K562 treated with DMSO at 1 percent for 48 hours (cell line): ENCODE results near the gene APOC4. TPM values are rescaled to one million over a fixed set of nuclear protein-coding genes. Genes with fewer than 3 reads are reported as not detected.

Source experiments
- total RNA-seq: library from RNA; unstranded; fragments of 300-600 nt; gene quantifications from 2 replicates; pipeline ENCODE4 v1.2.3, GENCODE V29; 2022; ENCODE audit warnings: low replicate concordance; ENCODE audit errors: extremely low read depth

The APOC4 gene
- not detected in 2 replicates for total RNA-seq

GRCh38 chr19:44942067-44942571 lies at the start of gene APOC4:
Gene APOC4 (plus strand): TSS chr19:44942237. CDS start chr19:44942278, 41 bp downstream.

GRCh38 chr19:44905437-44906160 lies 36.4 kb upstream of the APOC4 start, which contains the start of gene APOE:
Gene APOE (plus strand): TSS chr19:44905796. CDS start chr19:44906625, 829 bp downstream.

GRCh38 chr19:44914433-44915206 lies 27.4 kb upstream of the APOC4 start, which contains the start of gene APOC1:
Gene APOC1 (plus strand): TSS chr19:44914608. CDS start chr19:44914892, 284 bp downstream.

DNA sequence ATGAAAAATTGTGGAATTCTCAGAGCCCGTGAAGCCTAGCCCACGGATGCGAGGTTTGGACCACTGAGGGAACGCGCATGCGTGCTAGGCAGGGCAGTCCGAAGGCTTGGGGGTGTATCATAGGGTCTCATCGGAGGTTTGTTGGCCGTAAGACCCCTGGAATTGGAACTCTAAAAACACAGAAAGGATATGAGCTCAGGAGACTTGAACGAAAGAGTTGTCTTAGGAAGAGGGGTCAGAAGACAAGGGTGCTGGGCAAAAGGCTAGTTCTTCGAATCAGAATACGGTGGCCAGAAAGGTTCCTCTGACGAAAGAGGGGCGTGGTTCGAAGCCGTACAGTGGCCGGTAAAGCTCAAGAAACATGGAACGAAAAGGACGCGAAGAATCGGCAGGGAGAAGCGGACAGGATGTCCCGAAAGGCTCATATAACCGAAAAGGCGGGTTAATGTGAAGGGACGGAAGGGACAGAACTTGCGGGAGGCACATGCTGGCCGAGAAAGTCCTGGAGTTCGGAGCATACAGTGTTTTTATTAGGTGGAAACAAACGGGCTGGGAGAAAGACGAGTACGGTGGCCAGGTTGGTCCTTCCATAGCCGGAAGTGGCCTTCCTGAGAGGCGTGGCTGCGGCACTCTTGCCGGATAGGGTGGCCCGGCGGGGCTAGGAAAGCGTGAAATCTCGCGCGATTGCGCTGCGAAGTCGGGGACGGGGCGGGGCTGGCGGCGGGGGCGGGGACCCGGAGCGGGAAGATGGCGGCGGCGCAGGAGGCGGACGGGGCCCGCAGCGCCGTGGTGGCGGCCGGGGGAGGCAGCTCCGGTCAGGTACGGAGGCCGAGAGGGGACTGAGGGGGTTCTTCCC lies 12.8 kb downstream of the APOC4 start, which contains the start of gene CLPTM1:
Gene CLPTM1, plus strand, starts transcription at position 732 of the 856 bp plus-strand sequence. Its CDS starts 16 bp downstream, at position 748.

Other genes starting within 250 kb of the APOC4 start
- gene CEACAM16, start 243.1 kb upstream of the APOC4 start, total RNA-seq, result not detected in 2 replicates
- not detected in 2 replicates for gene BCL3, start 193.5 kb upstream of the APOC4 start, total RNA-seq
- gene CBLC, start 164.3 kb upstream of the APOC4 start, total RNA-seq, result not detected in 2 replicates
- gene BCAM, start 133.1 kb upstream of the APOC4 start, total RNA-seq, result not detected in 2 replicates
- not detected in 2 replicates for gene NECTIN2, start 95.9 kb upstream of the APOC4 start, total RNA-seq
- not detected in 2 replicates for gene TOMM40, start 51.0 kb upstream of the APOC4 start, total RNA-seq
- 593 and 1,577 TPM in 2 replicates for gene APOE, start 36.4 kb upstream of the APOC4 start, total RNA-seq
- gene APOC1, start 27.6 kb upstream of the APOC4 start, total RNA-seq, result not detected in 2 replicates
- not detected in 2 replicates for gene APOC2, start 3.8 kb downstream of the APOC4 start, total RNA-seq
- gene CLPTM1, start 13.1 kb downstream of the APOC4 start, total RNA-seq, result not detected in 2 replicates
- not detected in 2 replicates for gene RELB, start 59.2 kb downstream of the APOC4 start, total RNA-seq
- gene CLASRP, start 96.8 kb downstream of the APOC4 start, total RNA-seq, result not detected in 2 replicates
- not detected in 2 replicates for gene ZNF296, start 134.2 kb downstream of the APOC4 start, total RNA-seq
- not detected in 2 replicates for gene GEMIN7, start 137.0 kb downstream of the APOC4 start, total RNA-seq
- not detected in 2 replicates for gene PPP1R37, start 150.9 kb downstream of the APOC4 start, total RNA-seq
- gene NKPD1, start 218.7 kb downstream of the APOC4 start, total RNA-seq, result not detected in 2 replicates
- gene TRAPPC6A, start 236.0 kb downstream of the APOC4 start, total RNA-seq, result not detected in 2 replicates
- gene BLOC1S3, start 236.5 kb downstream of the APOC4 start, total RNA-seq, result not detected in 2 replicates